Parathyroid adenoma (tissue), 2 donors: Measurements from ENCODE around the gene SHOC2.

Experiments
- H2AFZ ChIP-seq: fragments of 300-600 bp; sonication (generic); one replicate; pipeline ENCODE4 v1.7.0; 2017; ENCODE audit warnings: antibody characterized with exemption, mild to moderate bottlenecking
- H3K27ac ChIP-seq: fragments of 300-600 bp; sonication (generic); one replicate; pipeline ENCODE4 v1.7.0; 2017
- H3K27me3 ChIP-seq: fragments of 300-600 bp; sonication (generic); one replicate; pipeline ENCODE4 v1.7.0; 2017; ENCODE audit warnings: low read length; ENCODE audit not compliant: control insufficient read depth, insufficient read depth
- H3K36me3 ChIP-seq: fragments of 300-600 bp; sonication (generic); one replicate; pipeline ENCODE4 v1.7.0; 2017; ENCODE audit warnings: low read length; ENCODE audit not compliant: control insufficient read depth, insufficient read depth
- H3K4me1 ChIP-seq: fragments of 300-600 bp; sonication (generic); one replicate; pipeline ENCODE4 v1.7.0; 2017; ENCODE audit warnings: control low read depth
- H3K4me2 ChIP-seq: fragments of 300-600 bp; sonication (generic); one replicate; pipeline ENCODE4 v1.7.0; 2017; ENCODE audit warnings: low read length
- H3K4me3 ChIP-seq: fragments of 300-600 bp; sonication (generic); one replicate; pipeline ENCODE4 v1.7.0; 2017; ENCODE audit warnings: low read depth, low read length
- H3K79me2 ChIP-seq: fragments of 300-600 bp; sonication (generic); one replicate; pipeline ENCODE4 v1.7.0; 2017; ENCODE audit warnings: control low read depth
- H3K9ac ChIP-seq: fragments of 300-600 bp; sonication (generic); one replicate; pipeline ENCODE4 v1.7.0; 2017; ENCODE audit warnings: mild to moderate bottlenecking
- H3K9me3 ChIP-seq: fragments of 300-600 bp; sonication (generic); one replicate; pipeline ENCODE4 v1.7.0; 2017; ENCODE audit warnings: low read length; ENCODE audit not compliant: control insufficient read depth
- CTCF ChIP-seq: fragments of 300-600 bp; sonication (generic); IDR thresholded peaks from one replicate; pipeline ENCODE4 v1.7.0; 2017; ENCODE audit warnings: antibody characterized with exemption, mild to moderate bottlenecking
- donor health status: primary hyperparathyroidism.

SHOC2 gene

GRCh38 chr10:110932505-110933180 is 13.2 kb downstream of the SHOC2 start:
- Histone ChIP-seq H2AFZ (no peak overlapping the region), H3K4me1 (no peaks in the 10 kb centered on the region), H3K9ac (no peak overlapping the region), H3K79me2 (peaks cover 22% of the 10 kb centered on the region), H3K4me2 (no peak overlapping the region), H3K4me3 (no peak overlapping the region), H3K27ac (no peak overlapping the region), H3K36me3 (no peaks in the 10 kb centered on the region), H3K27me3 (no peaks in the 10 kb centered on the region), H3K9me3 (no peaks in the 10 kb centered on the region)
- no peak for TF ChIP-seq CTCF

DNA sequence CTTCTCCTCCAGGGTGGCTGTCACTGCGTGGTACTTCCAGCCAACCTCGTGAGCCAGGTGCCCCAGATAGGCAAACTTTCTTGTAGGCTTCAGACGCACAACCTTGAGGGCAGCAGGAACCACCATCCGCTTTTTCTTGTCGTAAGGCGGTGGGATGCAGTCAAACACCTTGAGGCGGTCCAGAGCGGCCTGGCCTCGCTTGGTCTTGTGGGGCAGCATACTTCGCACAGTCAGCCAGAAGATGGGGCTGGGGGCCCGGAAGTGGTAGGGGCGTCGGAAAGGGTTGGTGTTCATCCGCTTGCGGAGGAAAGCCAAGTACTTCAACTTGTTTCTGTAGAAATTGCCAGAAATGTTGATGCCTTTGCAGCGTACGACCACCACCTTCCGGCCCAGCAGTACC is 17.4 kb downstream of the SHOC2 start:
- Histone ChIP-seq H3K4me2 (no peak overlapping the region), H3K27ac (no peak overlapping the region), H3K27me3 (no peaks in the 10 kb centered on the region), H2AFZ (no peak overlapping the region), H3K9me3 (no peaks in the 10 kb centered on the region), H3K9ac (no peak overlapping the region), H3K79me2 (peaks cover 17% of the 10 kb centered on the region), H3K36me3 (no peaks in the 10 kb centered on the region), H3K4me3 (no peak overlapping the region), H3K4me1 (no peaks in the 10 kb centered on the region)
- TF ChIP-seq CTCF = no peak

GRCh38 chr10:110939419-110939818 is 20.0 kb downstream of the SHOC2 start:
- no peak overlapping the region for H3K4me3 ChIP-seq
- H3K36me3 ChIP-seq = no peaks in the 10 kb centered on the region
- no peak overlapping the region for H3K9ac ChIP-seq
- no peaks in the 10 kb centered on the region for H3K27me3 ChIP-seq
- H2AFZ ChIP-seq = no peak overlapping the region
- no peak overlapping the region for H3K4me2 ChIP-seq
- peaks cover 33% of the 10 kb centered on the region for H3K79me2 ChIP-seq
- H3K4me1 ChIP-seq = no peaks in the 10 kb centered on the region
- H3K27ac ChIP-seq = no peak overlapping the region
- H3K9me3 ChIP-seq = no peaks in the 10 kb centered on the region
- no peak for TF ChIP-seq CTCF

DNA sequence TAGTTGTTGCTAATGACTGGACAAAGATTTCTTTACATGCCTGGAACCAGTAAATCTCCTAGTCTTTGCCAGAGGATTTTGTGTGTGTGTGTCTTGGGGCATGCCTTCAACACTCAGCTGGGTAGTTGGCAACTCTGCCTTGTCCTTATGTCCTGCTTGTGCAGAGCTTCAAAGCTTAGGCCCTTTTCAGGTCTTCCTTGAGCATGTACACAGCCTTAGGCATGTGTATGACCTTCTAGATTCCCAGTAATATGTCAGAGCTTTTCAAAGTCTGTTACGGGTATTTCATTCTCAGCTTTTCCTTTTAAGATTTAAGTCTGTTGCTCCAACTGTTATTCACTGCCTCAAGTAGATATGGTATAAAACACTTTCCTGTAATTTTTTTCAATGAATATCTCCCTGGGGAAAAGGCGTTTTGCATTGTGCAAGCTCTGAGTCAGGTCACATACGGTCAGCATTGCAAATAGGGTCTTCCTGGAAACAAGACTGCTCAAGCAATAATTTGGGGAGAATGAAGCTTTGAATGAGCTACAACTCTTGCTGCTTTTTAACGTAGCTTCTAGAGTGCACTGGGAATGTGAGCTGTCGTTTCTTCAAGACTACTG is 25.5 kb downstream of the SHOC2 start:
- H3K4me2 ChIP-seq = no peak overlapping the region
- no peak overlapping the region for H3K4me3 ChIP-seq
- no peak overlapping the region for H3K27ac ChIP-seq
- no peaks in the 10 kb centered on the region for H3K4me1 ChIP-seq
- TF ChIP-seq CTCF = no peak
- H2AFZ ChIP-seq = no peak overlapping the region
- no peaks in the 10 kb centered on the region for H3K9me3 ChIP-seq
- H3K79me2 ChIP-seq = peaks cover 57% of the 10 kb centered on the region
- H3K9ac ChIP-seq = no peak overlapping the region
- H3K36me3 ChIP-seq = no peaks in the 10 kb centered on the region
- H3K27me3 ChIP-seq = no peaks in the 10 kb centered on the region

DNA sequence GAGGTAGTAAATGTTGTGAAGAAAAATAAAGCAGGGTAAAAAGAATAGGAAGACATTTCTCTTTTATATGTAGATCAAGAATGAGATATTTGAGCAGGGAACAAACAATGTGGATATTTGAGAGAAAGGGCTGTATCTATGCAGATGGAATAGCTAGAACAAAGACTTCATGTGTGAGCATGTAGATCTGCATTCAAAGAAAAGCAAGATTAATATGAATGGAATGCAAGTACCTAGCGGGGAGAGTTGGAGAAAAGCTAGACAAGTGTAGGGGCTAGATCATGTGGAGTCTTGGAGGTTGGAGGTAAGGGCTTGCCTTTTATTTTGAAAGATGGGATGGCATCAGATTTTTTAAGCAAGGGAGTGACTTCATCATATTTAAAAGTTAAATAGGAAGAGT is 27.1 kb downstream of the SHOC2 start:
- Histone ChIP-seq H3K9me3 (no peaks in the 10 kb centered on the region), H3K4me1 (no peaks in the 10 kb centered on the region), H3K27me3 (no peaks in the 10 kb centered on the region), H3K4me3 (no peak overlapping the region), H2AFZ (no peak overlapping the region), H3K79me2 (peaks cover 68% of the 10 kb centered on the region), H3K4me2 (no peak overlapping the region), H3K36me3 (no peaks in the 10 kb centered on the region), H3K9ac (no peak overlapping the region), H3K27ac (no peak overlapping the region)
- TF ChIP-seq CTCF = no peak
